CD4-positive, alpha-beta T cell (primary cell): Measurements from ENCODE around the gene SPTBN4. TPM values are rescaled to one million over a fixed set of nuclear protein-coding genes. Genes with fewer than 3 reads are reported as not detected.

Experiments used
- ATAC-seq: fragments of 200-7000 bp; cut with Tn5 transposase; one replicate; pipeline ENCODE4 v1.10.0; 2022; ENCODE audit warnings: mild to moderate bottlenecking; ENCODE audit not compliant: poor library complexity
- CTCF ChIA-PET: fragments of 350-600 bp; sonication (Branson Sonifier 250); formaldehyde crosslinking; loops from one replicate; lab custom pipeline; 2021; ENCODE audit warnings: antibody characterized with exemption, inconsistent platforms; lab: Charles Lee
- POLR2A ChIA-PET: fragments of 350-600 bp; sonication (Branson Sonifier 250); formaldehyde crosslinking; loops from one replicate; lab custom pipeline; 2021; ENCODE audit warnings: antibody characterized with exemption, inconsistent platforms; lab: Charles Lee
- DNase-seq, 14 experiments: peaks; one replicate each; pipeline ENCODE4 v3.0.0-alpha.2; 2013 to 2020; ENCODE audit warnings: mixed read lengths in 2 of 14
- H3K27ac ChIP-seq, 2 donors: one replicate each; pipeline versions ENCODE4 v1.5.1 to v1.7.0; 2013; ENCODE audit warnings: low read length in 2 of 2, low read depth in 1 of 2, mild to moderate bottlenecking in 1 of 2
- H3K27me3 ChIP-seq, 2 experiments: 1 replicate in 1 of 2; 2 replicates in 1 of 2; pipeline versions ENCODE4 v1.6.1 to v1.7.0; 2013; ENCODE audit warnings: low read length in 2 of 2, control low read depth in 1 of 2, mild to moderate bottlenecking in 1 of 2, moderate library complexity in 1 of 2; ENCODE audit not compliant: insufficient read depth in 2 of 2, control insufficient read depth in 1 of 2
- H3K36me3 ChIP-seq: one replicate; pipeline ENCODE4 v1.6.1; 2013; ENCODE audit warnings: low read length, control low read depth; ENCODE audit not compliant: insufficient read depth
- H3K4me1 ChIP-seq: one replicate; pipeline ENCODE4 v1.6.1; 2013; ENCODE audit warnings: low read length, control low read depth; ENCODE audit not compliant: insufficient read depth
- H3K4me3 ChIP-seq: one replicate; pipeline ENCODE4 v1.5.1; 2013; ENCODE audit warnings: mild to moderate bottlenecking, low read length, moderate library complexity
- H3K9me3 ChIP-seq, 2 experiments: 1 replicate in 1 of 2; 2 replicates in 1 of 2; pipeline versions ENCODE4 v1.6.1 to v1.7.0; 2013; ENCODE audit warnings: low read length in 2 of 2, mild to moderate bottlenecking in 2 of 2, control low read depth in 1 of 2, moderate library complexity in 1 of 2; ENCODE audit not compliant: control insufficient read depth in 1 of 2, insufficient read depth in 1 of 2
- H3K27ac Mint-ChIP-seq: one replicate; pipeline ENCODE4 v1.8.0; 2020; ENCODE audit warnings: mixed read lengths
- H3K27me3 Mint-ChIP-seq: one replicate; pipeline ENCODE4 v1.8.0; 2021; ENCODE audit warnings: mixed read lengths
- H3K36me3 Mint-ChIP-seq: one replicate; pipeline ENCODE4 v1.8.0; 2021; ENCODE audit warnings: low read depth, mixed read lengths
- H3K4me1 Mint-ChIP-seq: one replicate; pipeline ENCODE4 v1.8.0; 2021; ENCODE audit warnings: low read depth, mixed read lengths
- H3K4me3 Mint-ChIP-seq: one replicate; pipeline ENCODE4 v1.8.0; 2020; ENCODE audit warnings: mild to moderate bottlenecking, mixed read lengths
- H3K9me3 Mint-ChIP-seq: one replicate; pipeline ENCODE4 v1.8.0; 2020; ENCODE audit warnings: mixed read lengths
- intact Hi-C, 2 experiments: fragments of 100-400 bp; cut with DNase I in 1 of 2; cut with micrococcal nuclease in 1 of 2; formaldehyde crosslinking; loops; one replicate each; pipeline versions ENCODE4 v1.15.1 to v1.9.0; 2023 to 2025; cut with DNase I, micrococcal nuclease
- total RNA-seq, 174 experiments: library from RNA in 2 of 174; stranded (reverse) in 2 of 174; gene quantifications; one replicate each; pipeline ENCODE4 v1.2.3 and lab custom pipeline; 2021 to 2026
- TF ChIP-seq, protein P1 (sequence below): fragments of 200-600 bp; IDR thresholded peaks from one replicate; pipeline ENCODE4 v1.8.0; 2022; ENCODE audit warnings: antibody characterized with exemption, mild to moderate bottlenecking

The SPTBN4 gene
- total RNA-seq, 2 experiments from 2014 or later: 0.59 to 0.88 TPM

DNA sequence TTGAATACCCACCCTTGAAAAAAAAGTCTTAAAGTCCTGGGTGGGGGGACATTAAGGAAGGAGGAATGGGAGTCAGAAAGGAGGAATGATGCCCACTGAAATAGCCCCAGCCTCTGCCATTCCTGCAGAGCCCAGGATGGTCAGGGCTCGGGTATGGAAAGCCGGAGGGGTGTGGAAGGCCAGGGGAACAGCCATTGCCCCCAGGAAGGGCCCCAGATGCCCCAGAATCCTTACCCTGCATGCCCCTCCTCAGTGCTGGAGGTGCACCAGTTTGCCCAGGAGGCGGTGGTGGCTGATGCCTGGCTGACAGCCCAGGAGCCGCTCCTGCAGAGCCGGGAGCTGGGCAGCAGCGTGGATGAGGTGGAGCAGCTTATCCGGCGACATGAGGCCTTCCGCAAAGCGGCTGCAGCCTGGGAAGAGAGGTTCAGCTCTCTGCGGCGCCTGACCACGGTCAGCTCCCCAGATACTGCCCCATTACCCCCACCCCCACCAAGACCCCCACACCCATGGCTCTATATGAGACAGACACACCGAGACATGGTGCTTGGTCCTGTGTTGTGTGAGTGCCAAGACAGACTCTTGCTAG is 99.2 kb downstream of the SPTBN4 start:
- peaks cover 21% of the 10 kb centered on the region for H3K4me1 Mint-ChIP-seq
- DNase-seq (no peak), ATAC-seq (no peak)
- H3K27me3 Mint-ChIP-seq: peaks cover 59% of the 10 kb centered on the region
- no peaks in the 10 kb centered on the region for H3K36me3 Mint-ChIP-seq
- POLR2A ChIA-PET: no interaction called here
- H3K27ac Mint-ChIP-seq: no peak overlapping the region
- no peak overlapping the region for H3K4me3 ChIP-seq
- CTCF ChIA-PET: interaction anchor here (0.7 kb wide), 1 partner anchor 1172 kb away, joined by 3 read pairs; no protein-coding TSS in a partner anchor
- H3K36me3 ChIP-seq: no peaks in the 10 kb centered on the region
- peaks cover 2% of the 10 kb centered on the region for H3K9me3 Mint-ChIP-seq
- intact Hi-C loops: loop anchor here in 1 of 2 experiments (5.0 kb wide), 1 partner anchor 36 kb away; the partner anchor contains the start of gene LTBP4
- peaks cover 26% of the 10 kb centered on the region for H3K4me1 ChIP-seq
- TF ChIP-seq, protein P1, sequence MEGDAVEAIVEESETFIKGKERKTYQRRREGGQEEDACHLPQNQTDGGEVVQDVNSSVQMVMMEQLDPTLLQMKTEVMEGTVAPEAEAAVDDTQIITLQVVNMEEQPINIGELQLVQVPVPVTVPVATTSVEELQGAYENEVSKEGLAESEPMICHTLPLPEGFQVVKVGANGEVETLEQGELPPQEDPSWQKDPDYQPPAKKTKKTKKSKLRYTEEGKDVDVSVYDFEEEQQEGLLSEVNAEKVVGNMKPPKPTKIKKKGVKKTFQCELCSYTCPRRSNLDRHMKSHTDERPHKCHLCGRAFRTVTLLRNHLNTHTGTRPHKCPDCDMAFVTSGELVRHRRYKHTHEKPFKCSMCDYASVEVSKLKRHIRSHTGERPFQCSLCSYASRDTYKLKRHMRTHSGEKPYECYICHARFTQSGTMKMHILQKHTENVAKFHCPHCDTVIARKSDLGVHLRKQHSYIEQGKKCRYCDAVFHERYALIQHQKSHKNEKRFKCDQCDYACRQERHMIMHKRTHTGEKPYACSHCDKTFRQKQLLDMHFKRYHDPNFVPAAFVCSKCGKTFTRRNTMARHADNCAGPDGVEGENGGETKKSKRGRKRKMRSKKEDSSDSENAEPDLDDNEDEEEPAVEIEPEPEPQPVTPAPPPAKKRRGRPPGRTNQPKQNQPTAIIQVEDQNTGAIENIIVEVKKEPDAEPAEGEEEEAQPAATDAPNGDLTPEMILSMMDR: no peak
- peaks cover 0 to 8% of the 10 kb centered on the region in 2 experiments for H3K9me3 ChIP-seq
- peaks cover 32 to 45% of the 10 kb centered on the region in 2 experiments for H3K27me3 ChIP-seq
- H3K4me3 Mint-ChIP-seq: no peak overlapping the region
- no peak overlapping the region for H3K27ac ChIP-seq

DNA sequence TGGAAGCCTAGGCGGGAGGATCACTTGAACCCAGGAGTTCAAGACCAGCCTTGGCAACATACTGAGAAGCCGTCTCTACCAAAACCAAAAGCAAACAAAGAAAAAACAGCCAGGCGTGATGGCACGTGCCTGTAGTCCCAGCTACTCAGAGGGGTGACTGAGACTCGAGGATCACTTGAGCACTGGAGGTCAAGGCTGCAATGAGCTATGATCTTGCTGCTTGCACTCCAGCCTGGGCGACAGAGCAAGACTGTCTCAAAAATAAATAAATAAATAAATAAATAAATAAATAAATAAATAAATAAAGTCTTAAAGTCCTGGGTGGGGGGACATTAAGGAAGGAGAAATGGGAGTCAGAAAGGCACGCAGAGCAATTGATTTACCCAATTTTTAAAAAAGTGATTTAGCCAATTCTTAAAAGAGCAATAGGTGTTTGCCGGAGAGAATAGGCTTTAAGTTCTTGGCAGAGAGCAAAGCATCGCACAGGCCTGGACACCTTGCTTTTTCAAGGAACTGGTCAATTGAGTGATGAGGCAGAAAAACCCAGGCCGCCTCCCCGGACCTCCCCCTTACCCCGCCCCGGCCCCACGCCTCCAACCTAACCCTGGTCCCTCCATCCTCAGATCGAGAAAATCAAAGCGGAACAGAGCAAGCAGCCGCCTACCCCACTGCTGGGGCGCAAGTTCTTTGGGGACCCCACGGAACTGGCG is 100.4 kb downstream of the SPTBN4 start:
- intact Hi-C loops: loop anchor here in 1 of 2 experiments (5.0 kb wide), 1 partner anchor 35 kb away; the partner anchor contains the start of gene LTBP4
- CTCF ChIA-PET: interaction anchor here (0.7 kb wide), 1 partner anchor 1170 kb away, joined by 3 read pairs; no protein-coding TSS in a partner anchor

More for the DNA sequence above, 100.4 kb downstream of the SPTBN4 start:
- TF ChIP-seq, protein P1: no peak
- Histone ChIP-seq H3K27ac (no peak overlapping the region), H3K36me3 (no peaks in the 10 kb centered on the region), H3K9me3 (peaks cover 0 to 8% of the 10 kb centered on the region in 2 experiments), H3K27me3 (peaks cover 29 to 37% of the 10 kb centered on the region in 2 experiments), H3K4me3 (no peak overlapping the region), H3K4me1 (peaks cover 32% of the 10 kb centered on the region)
- H3K9me3 Mint-ChIP-seq: peaks cover 2% of the 10 kb centered on the region
- POLR2A ChIA-PET: no interaction called here
- peaks cover 22% of the 10 kb centered on the region for H3K4me1 Mint-ChIP-seq
- ATAC-seq (no peak), DNase-seq (peak in 1 of 14 experiments; percentile 9)
- no peak overlapping the region for H3K4me3 Mint-ChIP-seq
- peaks cover 52% of the 10 kb centered on the region for H3K27me3 Mint-ChIP-seq
- H3K27ac Mint-ChIP-seq: no peak overlapping the region
- no peaks in the 10 kb centered on the region for H3K36me3 Mint-ChIP-seq
